Activated CD4-positive, alpha-beta T cell treated with anti-CD3 and anti-CD28 coated beads, Interleukin-2, amount 10 ng/mL, durations not matched to agents 24 days and 14 days (primary cell): ENCODE measurements around the gene TXNRD3. TPM values are rescaled to one million over a fixed set of nuclear protein-coding genes. Genes with fewer than 3 reads are reported as not detected.

Experiments used
- DNase-seq: peaks from one replicate; pipeline ENCODE4 v3.0.0; 2022
- H3K27ac Mint-ChIP-seq: one replicate; pipeline ENCODE4 v1.8.0; 2022; ENCODE audit warnings: mild to moderate bottlenecking, mixed read lengths
- H3K27me3 Mint-ChIP-seq: one replicate; pipeline ENCODE4 v1.8.0; 2022; ENCODE audit warnings: mixed read lengths
- H3K36me3 Mint-ChIP-seq: one replicate; pipeline ENCODE4 v1.8.0; 2022; ENCODE audit warnings: low read depth, mild to moderate bottlenecking, mixed read lengths
- H3K4me1 Mint-ChIP-seq: one replicate; pipeline ENCODE4 v1.8.0; 2021; ENCODE audit warnings: mixed read lengths
- H3K4me3 Mint-ChIP-seq: one replicate; pipeline ENCODE4 v1.8.0; 2022; ENCODE audit warnings: mild to moderate bottlenecking, moderate library complexity, mixed read lengths
- H3K9me3 Mint-ChIP-seq: one replicate; pipeline ENCODE4 v1.8.0; 2021; ENCODE audit warnings: mixed read lengths
- intact Hi-C: fragments of 100-400 bp; cut with micrococcal nuclease; formaldehyde crosslinking; loops from one replicate; pipeline ENCODE4 v1.15.1; 2023
- total RNA-seq: library from RNA; stranded (reverse); gene quantifications from 2 replicates; pipeline ENCODE4 v1.2.3, GENCODE V29; 2022

Gene TXNRD3
- total RNA-seq, 1 donor from 2014 or later: 1.5 TPM

GRCh38 chr3:126665959-126666657, 11.2 kb upstream of the TXNRD3 start:
- no peaks in the 10 kb centered on the region for H3K27me3 Mint-ChIP-seq
- no peak for DNase-seq
- H3K36me3 Mint-ChIP-seq: no peaks in the 10 kb centered on the region

GRCh38 chr3:126665221-126665936, 10.5 kb upstream of the TXNRD3 start:
- intact Hi-C loops: no loop called here
- no peaks in the 10 kb centered on the region for H3K9me3 Mint-ChIP-seq
- no peak for DNase-seq
- no peak overlapping the region for H3K27ac Mint-ChIP-seq
- no peak overlapping the region for H3K4me3 Mint-ChIP-seq
- H3K36me3 Mint-ChIP-seq: no peaks in the 10 kb centered on the region
- no peaks in the 10 kb centered on the region for H3K4me1 Mint-ChIP-seq
- H3K27me3 Mint-ChIP-seq: no peaks in the 10 kb centered on the region

More at GRCh38 chr3:126665959-126666657, 11.2 kb upstream of the TXNRD3 start:
- Mint-ChIP-seq H3K27ac (no peak overlapping the region), H3K9me3 (peaks cover 3% of the 10 kb centered on the region), H3K4me1 (no peaks in the 10 kb centered on the region), H3K4me3 (no peak overlapping the region)
- intact Hi-C loops: no loop called here

GRCh38 chr3:126664591-126665214, 9.8 kb upstream of the TXNRD3 start:
- intact Hi-C loops: no loop called here
- no peaks in the 10 kb centered on the region for H3K27me3 Mint-ChIP-seq
- H3K27ac Mint-ChIP-seq: no peak overlapping the region
- no peak overlapping the region for H3K4me3 Mint-ChIP-seq
- H3K9me3 Mint-ChIP-seq: no peaks in the 10 kb centered on the region
- no peak for DNase-seq
- H3K4me1 Mint-ChIP-seq: no peaks in the 10 kb centered on the region
- no peaks in the 10 kb centered on the region for H3K36me3 Mint-ChIP-seq

- no peaks in the 10 kb centered on the region for H3K4me1 Mint-ChIP-seq
- no peaks in the 10 kb centered on the region for H3K27me3 Mint-ChIP-seq
- no peaks in the 10 kb centered on the region for H3K36me3 Mint-ChIP-seq
- peaks cover under 1% of the 10 kb centered on the region for H3K9me3 Mint-ChIP-seq
- H3K27ac Mint-ChIP-seq: no peak overlapping the region
- intact Hi-C loops: no loop called here
- no peak for DNase-seq
- no peak overlapping the region for H3K4me3 Mint-ChIP-seq
These were observed 8.8 kb upstream of the TXNRD3 start for GRCh38 chr3:126663750-126664149.

- H3K4me1 Mint-ChIP-seq: no peaks in the 10 kb centered on the region
- no peaks in the 10 kb centered on the region for H3K27me3 Mint-ChIP-seq
- H3K27ac Mint-ChIP-seq: no peak overlapping the region
- intact Hi-C loops: no loop called here
- peaks cover 3% of the 10 kb centered on the region for H3K9me3 Mint-ChIP-seq
- H3K36me3 Mint-ChIP-seq: no peaks in the 10 kb centered on the region
- no peak for DNase-seq
- no peak overlapping the region for H3K4me3 Mint-ChIP-seq
These were observed 8.3 kb upstream of the TXNRD3 start for GRCh38 chr3:126663257-126663656.

DNA sequence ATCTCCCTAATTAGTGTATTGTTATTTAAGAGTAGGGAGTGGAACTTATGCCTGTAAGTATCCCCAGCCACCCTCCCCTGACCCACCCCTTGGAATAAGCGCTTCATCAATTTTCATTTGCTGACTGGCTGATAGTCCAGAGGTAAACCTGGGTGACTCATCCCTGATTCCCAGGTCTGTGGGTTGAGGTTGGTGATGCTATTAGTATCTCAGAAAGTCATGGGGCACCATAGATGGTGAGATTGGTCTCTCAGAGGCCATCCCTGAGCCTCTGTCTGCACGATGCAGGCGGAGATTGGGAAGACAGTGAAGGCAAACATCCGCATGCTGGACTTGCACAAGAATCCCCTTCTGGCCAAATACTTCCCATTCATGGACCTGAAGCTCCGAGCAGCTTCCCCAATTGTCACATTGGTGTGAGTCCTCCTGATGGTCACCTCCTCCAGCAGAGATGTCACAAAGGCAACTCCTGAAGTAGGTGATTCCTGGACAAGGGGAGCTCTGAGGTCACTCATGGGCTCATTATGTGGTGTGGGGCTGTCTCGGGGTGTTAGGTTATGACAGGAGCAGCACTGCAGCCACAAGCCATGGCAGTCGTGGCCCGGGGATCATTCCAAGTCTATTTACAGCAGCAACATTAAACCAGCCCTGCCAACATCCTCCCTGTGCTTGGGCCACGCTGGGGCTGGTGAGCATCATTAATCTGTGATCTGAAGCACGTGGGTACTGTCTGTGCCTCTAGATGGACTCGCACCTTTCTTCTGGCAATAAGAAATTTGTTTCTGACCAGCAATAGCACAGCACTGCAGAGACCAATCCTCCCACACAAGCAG, 6.8 kb upstream of the TXNRD3 start:
- intact Hi-C loops: no loop called here
- H3K4me1 Mint-ChIP-seq: no peaks in the 10 kb centered on the region
- no peak for DNase-seq
- H3K36me3 Mint-ChIP-seq: no peaks in the 10 kb centered on the region
- H3K27ac Mint-ChIP-seq: no peak overlapping the region
- H3K27me3 Mint-ChIP-seq: peaks cover 2% of the 10 kb centered on the region
- peaks cover 3% of the 10 kb centered on the region for H3K9me3 Mint-ChIP-seq
- H3K4me3 Mint-ChIP-seq: no peak overlapping the region

DNA sequence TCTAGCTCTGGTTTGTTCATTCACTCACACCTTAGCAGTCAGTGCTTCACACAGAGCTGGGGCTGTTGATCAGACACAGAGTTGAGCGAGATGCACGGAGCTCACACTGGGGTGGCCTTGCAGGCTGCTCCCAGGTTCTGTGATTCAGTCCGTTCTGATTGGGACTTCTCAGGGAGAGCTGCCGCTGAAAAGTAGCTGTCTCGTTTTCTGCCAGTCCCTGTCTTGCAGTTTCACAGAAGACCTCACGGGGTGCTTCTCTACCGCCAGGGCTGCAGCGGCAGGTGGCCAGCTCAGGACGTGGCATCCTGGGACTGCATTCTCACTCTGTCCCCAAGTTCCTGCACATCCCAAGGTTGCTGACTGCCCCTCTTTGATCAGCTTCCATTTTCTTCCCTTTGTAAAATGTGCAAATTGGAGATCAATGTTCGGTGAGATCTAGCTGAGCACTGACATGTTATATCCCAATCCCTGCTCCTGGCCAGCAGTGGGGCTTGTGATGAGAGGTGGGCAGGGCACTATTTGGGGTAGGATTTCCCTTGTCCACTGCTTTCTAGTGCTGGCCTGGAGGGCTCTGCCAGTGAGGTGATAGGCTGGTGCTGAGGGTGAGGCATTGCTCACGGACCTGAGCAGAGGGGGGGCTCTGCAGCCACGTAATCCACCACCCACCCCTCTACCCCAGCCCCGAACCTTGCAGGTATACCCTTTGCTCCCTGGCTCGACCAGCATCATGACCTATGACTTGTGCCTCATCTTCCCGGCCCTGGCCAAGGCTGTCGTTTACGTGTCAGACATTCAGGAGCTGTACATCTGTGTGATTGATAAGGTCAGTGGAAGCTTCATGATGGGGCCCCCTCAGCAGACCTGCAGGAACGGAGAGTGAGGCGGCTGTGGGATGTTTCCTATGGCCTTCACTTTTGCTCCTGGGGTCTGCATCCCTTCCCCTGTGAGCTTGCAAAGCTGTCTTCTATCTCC, 5.3 kb upstream of the TXNRD3 start:
- peaks cover 3% of the 10 kb centered on the region for H3K9me3 Mint-ChIP-seq
- DNase-seq: no peak
- H3K27me3 Mint-ChIP-seq: peaks cover 8% of the 10 kb centered on the region
- no peaks in the 10 kb centered on the region for H3K36me3 Mint-ChIP-seq
- no peak overlapping the region for H3K4me3 Mint-ChIP-seq
- intact Hi-C loops: no loop called here
- no peak overlapping the region for H3K27ac Mint-ChIP-seq
- no peaks in the 10 kb centered on the region for H3K4me1 Mint-ChIP-seq

DNA sequence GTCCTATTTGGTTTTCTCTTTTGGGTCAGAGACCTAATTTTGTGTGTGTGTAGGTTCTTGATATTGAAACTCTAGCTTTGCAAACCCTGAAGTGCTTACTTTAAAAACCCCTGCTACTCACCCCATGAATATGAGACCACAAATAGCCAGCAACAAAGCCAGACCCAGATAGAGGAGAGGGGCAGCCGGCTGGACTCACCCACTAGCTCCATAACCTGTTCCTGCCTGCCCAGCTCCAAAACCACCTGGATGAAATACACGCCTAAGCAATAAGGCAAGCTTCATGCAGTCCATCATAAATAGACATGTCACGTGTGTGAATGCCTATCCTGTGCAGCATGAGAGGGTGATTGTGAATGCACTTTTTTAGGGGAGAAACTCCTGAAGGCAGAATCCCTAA, 3.7 kb upstream of the TXNRD3 start:
- Mint-ChIP-seq H3K27me3 (peaks cover 15% of the 10 kb centered on the region), H3K9me3 (peaks cover 3% of the 10 kb centered on the region), H3K4me1 (peaks cover 5% of the 10 kb centered on the region), H3K36me3 (no peaks in the 10 kb centered on the region), H3K27ac (no peak overlapping the region), H3K4me3 (no peak overlapping the region)
- intact Hi-C loops: no loop called here
- no peak for DNase-seq

- H3K4me1 Mint-ChIP-seq: peaks cover 5% of the 10 kb centered on the region
- H3K9me3 Mint-ChIP-seq: peaks cover 3% of the 10 kb centered on the region
- no peak overlapping the region for H3K27ac Mint-ChIP-seq
- no peak overlapping the region for H3K4me3 Mint-ChIP-seq
- H3K27me3 Mint-ChIP-seq: peaks cover 20% of the 10 kb centered on the region
- no peaks in the 10 kb centered on the region for H3K36me3 Mint-ChIP-seq
- intact Hi-C loops: no loop called here
- no peak for DNase-seq
These were observed 3.0 kb upstream of the TXNRD3 start for GRCh38 chr3:126657901-126658300.

DNA sequence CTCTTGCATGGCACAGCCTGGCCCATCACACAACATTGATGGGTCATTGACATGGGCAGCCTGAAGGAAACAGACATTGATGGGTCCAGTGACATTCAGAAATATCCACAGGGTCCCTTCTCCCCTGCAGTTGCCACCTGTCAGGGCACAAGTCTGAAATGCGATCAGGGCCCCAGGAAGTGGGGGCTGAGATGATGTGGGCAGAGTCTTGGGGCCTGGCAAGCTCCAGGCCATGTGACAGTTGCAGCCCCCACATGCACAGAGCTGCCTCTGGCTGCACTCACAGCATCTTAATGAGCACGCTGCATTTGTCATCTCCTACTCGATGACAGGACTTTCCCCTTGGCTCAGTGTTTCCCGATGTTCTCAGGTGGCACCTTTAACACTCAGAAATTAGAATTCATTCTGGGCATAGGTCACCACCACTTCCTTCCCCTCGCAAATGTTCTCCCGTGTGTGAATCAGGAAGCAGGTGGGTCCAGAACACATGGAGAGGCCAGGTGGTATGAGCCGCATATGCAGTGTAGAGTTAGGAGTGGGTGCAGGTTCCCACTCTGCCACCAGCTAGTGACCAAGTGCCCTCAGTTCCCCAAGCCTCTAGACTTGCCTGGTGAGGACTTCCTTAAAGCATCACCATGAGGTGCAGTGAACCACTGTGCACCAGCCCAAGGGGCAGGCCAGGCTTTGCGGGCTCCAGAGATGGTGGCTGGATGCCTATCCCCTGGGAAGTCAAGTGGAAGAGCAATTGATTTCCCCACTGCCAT, 1.6 kb upstream of the TXNRD3 start:
- intact Hi-C loops: no loop called here
- peaks cover 5% of the 10 kb centered on the region for H3K4me1 Mint-ChIP-seq
- H3K36me3 Mint-ChIP-seq: no peaks in the 10 kb centered on the region

GRCh38 chr3:126655887-126656286, 963 bp upstream of the TXNRD3 start:
- Mint-ChIP-seq H3K27me3 (peaks cover 27% of the 10 kb centered on the region), H3K27ac (no peak overlapping the region), H3K4me3 (no peak overlapping the region), H3K36me3 (no peaks in the 10 kb centered on the region), H3K9me3 (peaks cover 3% of the 10 kb centered on the region), H3K4me1 (peaks cover 5% of the 10 kb centered on the region)
- no peak for DNase-seq
- intact Hi-C loops: no loop called here

More for the DNA sequence above, 1.6 kb upstream of the TXNRD3 start:
- Mint-ChIP-seq H3K4me3 (no peak overlapping the region), H3K9me3 (peaks cover 3% of the 10 kb centered on the region), H3K27me3 (peaks cover 26% of the 10 kb centered on the region), H3K27ac (no peak overlapping the region)
- DNase-seq: no peak

- Mint-ChIP-seq H3K9me3 (no peaks in the 10 kb centered on the region), H3K4me1 (peaks cover 3% of the 10 kb centered on the region), H3K4me3 (no peak overlapping the region), H3K36me3 (no peaks in the 10 kb centered on the region), H3K27ac (no peak overlapping the region), H3K27me3 (peaks cover 33% of the 10 kb centered on the region)
- intact Hi-C loops: no loop called here
- DNase-seq: no peak
These were observed 5.3 kb downstream of the TXNRD3 start for GRCh38 chr3:126649556-126650092.
